ENCODE data around the gene BNC2.

DNA sequence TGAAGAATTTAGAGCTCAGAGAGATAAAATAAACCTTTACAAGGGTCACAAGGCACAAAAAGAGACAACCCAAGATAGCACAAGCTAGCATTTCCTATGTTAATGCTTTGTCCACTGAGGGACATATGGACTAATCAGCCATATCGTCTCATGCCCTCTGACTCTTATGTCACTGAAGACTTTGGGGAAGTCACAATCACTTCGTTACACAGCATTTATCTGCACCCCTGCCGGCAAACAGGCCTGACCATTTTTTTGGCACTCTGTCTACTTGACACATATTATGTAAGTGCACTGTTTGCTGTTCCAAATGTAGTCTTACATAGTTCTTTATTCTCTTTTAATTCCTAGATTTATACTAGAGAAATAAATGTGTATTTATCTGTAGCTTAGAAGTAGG lies 13.9 kb upstream of the BNC2 start:
- TF ChIP-seq CTCF (IDR thresholded peaks at IDR 0.05; ENCODE audit: low read length): no peak
- no peak for TF ChIP-seq EZH2 (optimal IDR thresholded peaks at IDR 0.05; ENCODE audit: low read depth, low read length)
- TF ChIP-seq EZH2phosphoT487 (IDR thresholded peaks at IDR 0.05; ENCODE audit: low read length): no peak

All from MM.1S (cell line).